Dedifferentiated amniotic fluid mesenchymal stem cell (primary cell): ENCODE measurements around the gene RIPPLY3.

Experiments used
- DNase-seq: peaks from one replicate; pipeline ENCODE4 v3.0.0-alpha.2; 2016; ENCODE audit errors: extremely low spot score

RIPPLY3 gene

GRCh38 chr21:37006486-37007291 is at the start of gene RIPPLY3:
Gene RIPPLY3 (plus strand): TSS chr21:37006702. CDS start chr21:37006773, 71 bp downstream.
- DNase-seq, result no peak

GRCh38 chr21:36959020-36959835 is 47.3 kb upstream of the RIPPLY3 start:
- no peak for DNase-seq

- DNase-seq, result no peak
Observed at GRCh38 chr21:36960676-36961284, 45.7 kb upstream of the RIPPLY3 start.

- no peak for DNase-seq
Observed at GRCh38 chr21:36962098-36962780, 44.3 kb upstream of the RIPPLY3 start.

GRCh38 chr21:36964398-36964797 is 42.1 kb upstream of the RIPPLY3 start:
- no peak for DNase-seq

GRCh38 chr21:36964827-36965719 is 41.4 kb upstream of the RIPPLY3 start:
- DNase-seq, result no peak

GRCh38 chr21:36965720-36966065 is 40.8 kb upstream of the RIPPLY3 start:
- DNase-seq, result no peak

- DNase-seq, result no peak
Observed at GRCh38 chr21:36966066-36966820, 40.3 kb upstream of the RIPPLY3 start, which contains the start of gene HLCS. Gene HLCS (minus strand): TSS chr21:36966669. CDS start chr21:36966638, 31 bp downstream.

GRCh38 chr21:36966821-36967768 is 39.4 kb upstream of the RIPPLY3 start:
- DNase-seq, result no peak

GRCh38 chr21:36968414-36968813 is 38.1 kb upstream of the RIPPLY3 start:
- no peak for DNase-seq

GRCh38 chr21:36968976-36969375 is 37.5 kb upstream of the RIPPLY3 start:
- DNase-seq, result no peak

- DNase-seq, result no peak
Observed at GRCh38 chr21:36973986-36974850, 32.3 kb upstream of the RIPPLY3 start.

GRCh38 chr21:36974851-36975192 is 31.7 kb upstream of the RIPPLY3 start:
- DNase-seq, result no peak

GRCh38 chr21:36976228-36976861 is 30.2 kb upstream of the RIPPLY3 start:
- DNase-seq, result no peak

GRCh38 chr21:36976882-36977651 is 29.4 kb upstream of the RIPPLY3 start:
- peak; percentile 77 for DNase-seq

GRCh38 chr21:36980280-36981048 is 26.0 kb upstream of the RIPPLY3 start:
- no peak for DNase-seq
